Testis (tissue), 2 donors: ENCODE data around the gene ZNF674.

ENCODE experiments used
- CTCF ChIP-seq, 3 experiments: fragments of 450-650 bp in 2 of 3; fragments of 200-600 bp in 1 of 3; sonication (generic) in 1 of 3; IDR thresholded peaks; one replicate each; pipeline ENCODE4 v1.5.1; 2016 to 2019; ENCODE audit warnings: antibody characterized with exemption in 3 of 3, mild to moderate bottlenecking in 2 of 3, moderate library complexity in 1 of 3
- POLR2A ChIP-seq: fragments of 450-650 bp; IDR thresholded peaks from one replicate; pipeline ENCODE4 v1.6.1; 2017; ENCODE audit warnings: antibody characterized with exemption, mild to moderate bottlenecking, moderate library complexity

GRCh38 chrX:46500054-46500453 lies 45.2 kb downstream of the ZNF674 start:
- TF ChIP-seq CTCF (IDR thresholded peaks at IDR 0.05) (no peak), POLR2A (no peak)
